Lung (tissue), 12 donors: Measurements from ENCODE around the gene SCFD1. TPM values are rescaled to one million over a fixed set of nuclear protein-coding genes. Genes with fewer than 3 reads are reported as not detected.

Experiments
- ATAC-seq: fragments of 200-7000 bp; cut with Tn5 transposase; one replicate; pipeline ENCODE4 v1.9.1; 2020; ENCODE audit warnings: moderate number of reproducible peaks; ENCODE audit not compliant: insufficient read depth, low FRiP score
- DNase-seq, 3 donors: peaks; one replicate each; pipeline ENCODE4 v3.0.0-alpha.2; 2013 to 2017
- H3K27ac ChIP-seq, 2 donors: one replicate each; pipeline ENCODE4 v1.5.1; 2013; ENCODE audit warnings: mild to moderate bottlenecking in 2 of 2, moderate library complexity in 2 of 2, control low read depth in 1 of 2, inconsistent platforms in 1 of 2, low read depth in 1 of 2, low read length in 1 of 2
- H3K27me3 ChIP-seq, 3 donors: one replicate each; pipeline ENCODE4 v1.5.1; 2013; ENCODE audit warnings: low read length in 2 of 3; ENCODE audit not compliant: control insufficient read depth in 3 of 3, insufficient read depth in 3 of 3
- H3K36me3 ChIP-seq, 4 donors: one replicate each; pipeline ENCODE4 v1.5.1; 2013; ENCODE audit warnings: low read length in 4 of 4, mild to moderate bottlenecking in 1 of 4, moderate library complexity in 1 of 4; ENCODE audit not compliant: control insufficient read depth in 4 of 4, insufficient read depth in 4 of 4
- H3K4me1 ChIP-seq, 5 donors: one replicate each; pipeline ENCODE4 v1.5.1; 2013; ENCODE audit warnings: low read length in 5 of 5, mild to moderate bottlenecking in 2 of 5, moderate library complexity in 1 of 5; ENCODE audit not compliant: control insufficient read depth in 5 of 5, insufficient read depth in 5 of 5
- H3K4me3 ChIP-seq: one replicate; pipeline ENCODE4 v1.5.1; 2013; ENCODE audit warnings: mild to moderate bottlenecking, control low read depth, moderate library complexity
- H3K9ac ChIP-seq, 2 donors: one replicate each; pipeline ENCODE4 v1.5.1; 2013; ENCODE audit warnings: low read length in 2 of 2, control low read depth in 1 of 2; ENCODE audit not compliant: insufficient read depth in 1 of 2
- H3K9me3 ChIP-seq, 4 donors: one replicate each; pipeline ENCODE4 v1.5.1; 2013; ENCODE audit warnings: low read length in 3 of 4, mild to moderate bottlenecking in 1 of 4, moderate library complexity in 1 of 4; ENCODE audit not compliant: control insufficient read depth in 4 of 4, insufficient read depth in 3 of 4
- CTCF ChIP-seq: IDR thresholded peaks from 2 replicates; pipeline ENCODE4 v1.5.1; 2012; ENCODE audit warnings: mild to moderate bottlenecking; ENCODE audit errors: control extremely low read depth, extremely low read depth
- WGBS, 2 donors: extraction: QIAGEN DNeasy Blood & Tissue Kit; methylation state at CpG; one replicate each; pipeline ENCODE4 v1.1.7; 2013; 5-methylcytosine and 5-hydroxymethylcytosine counted together
- polyA plus RNA-seq, 2 donors: library from polyadenylated mRNA; stranded (reverse); fragments of 200-250 nt; gene quantifications; one replicate each; pipeline ENCODE4 v1.2.1, GENCODE V29; 2013
- total RNA-seq, 2 donors: library from RNA; depleted of rRNA in 1 of 2; stranded (reverse); fragments of >200 nt in 1 of 2; gene quantifications; one replicate each; pipeline ENCODE4 v1.2.1, GENCODE V29; 2014 to 2021
- donor health status: control.
- donor health status: control.
- donor health status: Bipolar disorder and iron deficiency.
- donor health status: healthy.
- donor health status: DM: yes; HTN: yes; CAD: no.

SCFD1 gene
- total and polyA plus RNA-seq, 4 donors: 36.5 to 232 (median 87.7) TPM

- H3K9ac ChIP-seq: no peak overlapping the region
- no peak overlapping the region for H3K4me3 ChIP-seq
- H3K9me3 ChIP-seq: no peaks in the 10 kb centered on the region
- TF ChIP-seq CTCF: no peak
- H3K27me3 ChIP-seq: no peaks in the 10 kb centered on the region
- DNase-seq (no peak), ATAC-seq (no peak)
- no peaks in the 10 kb centered on the region for H3K4me1 ChIP-seq
- no peak overlapping the region for H3K27ac ChIP-seq
- H3K36me3 ChIP-seq: peaks cover 14 to 47% (median 28%) of the 10 kb centered on the region in 4 donors
These were observed 33.0 kb downstream of the SCFD1 start for GRCh38 chr14:30655124-30655523.

GRCh38 chr14:30655658-30656057 lies 33.5 kb downstream of the SCFD1 start:
- DNase-seq (no peak), ATAC-seq (no peak)
- Histone ChIP-seq H3K4me1 (no peaks in the 10 kb centered on the region), H3K27ac (no peak overlapping the region), H3K27me3 (no peaks in the 10 kb centered on the region), H3K9me3 (no peaks in the 10 kb centered on the region), H3K4me3 (no peak overlapping the region), H3K9ac (no peak overlapping the region), H3K36me3 (peaks cover 14 to 48% (median 31%) of the 10 kb centered on the region in 4 donors)
- TF ChIP-seq CTCF: no peak
- WGBS, 2 donors: 93 to 95% methylated on average over 3 of the region's 3 CpGs

- 55 to 58% methylated on average over 8 of the region's 8 CpGs for WGBS, 2 donors
- peaks cover 14 to 52% (median 34%) of the 10 kb centered on the region in 4 donors for H3K36me3 ChIP-seq
- no peaks in the 10 kb centered on the region for H3K27me3 ChIP-seq
- peak; percentile 26 for TF ChIP-seq CTCF
- no peaks in the 10 kb centered on the region for H3K4me1 ChIP-seq
- H3K27ac ChIP-seq: no peak overlapping the region
- DNase-seq (peak; percentile 23 to 46 (median 26)), ATAC-seq (peak; percentile 77)
- H3K4me3 ChIP-seq: no peak overlapping the region
- no peaks in the 10 kb centered on the region for H3K9me3 ChIP-seq
- H3K9ac ChIP-seq: no peak overlapping the region
These were observed 34.1 kb downstream of the SCFD1 start for GRCh38 chr14:30656190-30656632.

GRCh38 chr14:30657050-30657449 lies 34.9 kb downstream of the SCFD1 start:
- H3K27me3 ChIP-seq: no peaks in the 10 kb centered on the region
- WGBS, 2 donors: 78 to 81% methylated on average over 2 of the region's 2 CpGs
- no peaks in the 10 kb centered on the region for H3K4me1 ChIP-seq
- H3K27ac ChIP-seq: no peak overlapping the region
- H3K36me3 ChIP-seq: peaks cover 14 to 46% (median 29%) of the 10 kb centered on the region in 4 donors
- H3K4me3 ChIP-seq: no peak overlapping the region
- DNase-seq (no peak), ATAC-seq (no peak)
- H3K9ac ChIP-seq: no peak overlapping the region
- TF ChIP-seq CTCF: no peak
- no peaks in the 10 kb centered on the region for H3K9me3 ChIP-seq
